Activated CD8-positive, alpha-beta memory T cell treated with anti-CD3 and anti-CD28 coated beads, Interleukin-2, amount 10 ng/mL, durations not matched to agents 7 days and 5 days (primary cell): Measurements from ENCODE around the gene METTL16. TPM values are rescaled to one million over a fixed set of nuclear protein-coding genes. Genes with fewer than 3 reads are reported as not detected.

ENCODE experiments used
- ATAC-seq: fragments of 150-1000 bp; cut with Tn5 transposase; one replicate; pipeline ENCODE4 v1.10.0; 2021; ENCODE audit warnings: moderate library complexity
- CTCF ChIA-PET: fragments of 350-600 bp; sonication (Branson Sonifier 250); formaldehyde crosslinking; loops from one replicate; lab custom pipeline; 2021; ENCODE audit warnings: antibody characterized with exemption; lab: Charles Lee
- DNase-seq: peaks from one replicate; pipeline ENCODE4 v3.0.0-alpha.2; 2020
- H3K27ac Mint-ChIP-seq: one replicate; pipeline ENCODE4 v1.8.0; 2021; ENCODE audit warnings: mild to moderate bottlenecking, mixed read lengths
- H3K27me3 Mint-ChIP-seq: one replicate; pipeline ENCODE4 v1.8.0; 2021; ENCODE audit warnings: mixed read lengths
- H3K36me3 Mint-ChIP-seq: one replicate; pipeline ENCODE4 v1.8.0; 2021; ENCODE audit warnings: mild to moderate bottlenecking, mixed read lengths
- H3K4me1 Mint-ChIP-seq: one replicate; pipeline ENCODE4 v1.8.0; 2021; ENCODE audit warnings: mixed read lengths
- H3K4me3 Mint-ChIP-seq: one replicate; pipeline ENCODE4 v1.8.0; 2021; ENCODE audit warnings: mild to moderate bottlenecking, moderate library complexity, mixed read lengths
- H3K9me3 Mint-ChIP-seq: one replicate; pipeline ENCODE4 v1.8.0; 2022; ENCODE audit warnings: low read depth, mixed read lengths
- total RNA-seq, 2 experiments: library from RNA; stranded (reverse); gene quantifications; one replicate each; pipeline ENCODE4 v1.2.3, GENCODE V29; 2021

Gene METTL16
- total RNA-seq, 2 experiments from 2014 or later: 24.0 to 34.1 TPM

DNA sequence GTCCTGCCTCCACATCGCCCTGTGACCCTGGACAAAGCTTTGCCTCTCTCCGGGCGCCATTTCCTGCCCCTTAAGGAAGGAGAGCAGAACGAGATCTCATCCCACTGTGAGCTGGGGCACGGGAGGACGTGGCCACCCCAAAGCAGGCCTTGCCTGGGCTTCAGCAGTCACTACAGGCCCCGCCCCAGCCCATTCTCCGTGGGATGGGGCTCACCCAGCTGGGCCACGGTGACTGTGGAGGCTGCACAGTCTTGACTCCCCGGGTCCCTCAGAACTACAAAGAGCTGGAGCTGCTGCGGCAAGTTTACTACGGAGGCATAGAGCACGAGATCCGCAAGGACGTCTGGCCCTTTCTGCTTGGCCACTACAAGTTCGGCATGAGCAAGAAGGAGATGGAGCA is 139.0 kb downstream of the METTL16 start:
- no peaks in the 10 kb centered on the region for H3K27me3 Mint-ChIP-seq
- H3K36me3 Mint-ChIP-seq: no peaks in the 10 kb centered on the region
- H3K4me3 Mint-ChIP-seq: no peak overlapping the region
- CTCF ChIA-PET: interaction anchor here (1.0 to 2.1 kb wide), 2 partner anchors 10 to 43 kb away, joined by 4 to 6 read pairs; no protein-coding TSS in a partner anchor
- no peak overlapping the region for H3K27ac Mint-ChIP-seq
- no peaks in the 10 kb centered on the region for H3K9me3 Mint-ChIP-seq
- H3K4me1 Mint-ChIP-seq: no peaks in the 10 kb centered on the region
- DNase-seq: no peak
- ATAC-seq: no peak

DNA sequence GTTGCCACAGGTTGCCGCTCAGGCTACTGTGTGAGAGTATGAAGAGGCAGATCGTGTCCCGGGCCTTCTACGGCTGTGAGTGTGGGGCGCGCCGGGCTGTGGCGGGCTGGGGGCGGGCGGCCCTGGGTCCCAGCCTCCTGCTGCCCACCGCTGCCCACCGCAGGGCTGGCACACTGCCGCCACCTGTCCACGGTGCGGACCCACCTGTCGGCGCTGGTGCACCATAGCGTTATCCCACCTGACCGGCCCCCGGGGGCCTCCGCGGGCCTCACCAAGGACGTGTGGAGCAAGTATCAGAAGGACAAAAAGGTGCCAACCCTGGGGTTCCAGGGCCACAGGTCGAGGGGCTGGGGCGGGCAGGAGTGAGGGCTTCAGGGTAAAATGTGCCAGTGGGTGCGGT is 139.5 kb downstream of the METTL16 start:
- Mint-ChIP-seq H3K27me3 (no peaks in the 10 kb centered on the region), H3K27ac (no peak overlapping the region), H3K36me3 (no peaks in the 10 kb centered on the region), H3K4me1 (no peaks in the 10 kb centered on the region), H3K4me3 (no peak overlapping the region), H3K9me3 (no peaks in the 10 kb centered on the region)
- no peak for DNase-seq
- no peak for ATAC-seq
- CTCF ChIA-PET: no interaction called here

DNA sequence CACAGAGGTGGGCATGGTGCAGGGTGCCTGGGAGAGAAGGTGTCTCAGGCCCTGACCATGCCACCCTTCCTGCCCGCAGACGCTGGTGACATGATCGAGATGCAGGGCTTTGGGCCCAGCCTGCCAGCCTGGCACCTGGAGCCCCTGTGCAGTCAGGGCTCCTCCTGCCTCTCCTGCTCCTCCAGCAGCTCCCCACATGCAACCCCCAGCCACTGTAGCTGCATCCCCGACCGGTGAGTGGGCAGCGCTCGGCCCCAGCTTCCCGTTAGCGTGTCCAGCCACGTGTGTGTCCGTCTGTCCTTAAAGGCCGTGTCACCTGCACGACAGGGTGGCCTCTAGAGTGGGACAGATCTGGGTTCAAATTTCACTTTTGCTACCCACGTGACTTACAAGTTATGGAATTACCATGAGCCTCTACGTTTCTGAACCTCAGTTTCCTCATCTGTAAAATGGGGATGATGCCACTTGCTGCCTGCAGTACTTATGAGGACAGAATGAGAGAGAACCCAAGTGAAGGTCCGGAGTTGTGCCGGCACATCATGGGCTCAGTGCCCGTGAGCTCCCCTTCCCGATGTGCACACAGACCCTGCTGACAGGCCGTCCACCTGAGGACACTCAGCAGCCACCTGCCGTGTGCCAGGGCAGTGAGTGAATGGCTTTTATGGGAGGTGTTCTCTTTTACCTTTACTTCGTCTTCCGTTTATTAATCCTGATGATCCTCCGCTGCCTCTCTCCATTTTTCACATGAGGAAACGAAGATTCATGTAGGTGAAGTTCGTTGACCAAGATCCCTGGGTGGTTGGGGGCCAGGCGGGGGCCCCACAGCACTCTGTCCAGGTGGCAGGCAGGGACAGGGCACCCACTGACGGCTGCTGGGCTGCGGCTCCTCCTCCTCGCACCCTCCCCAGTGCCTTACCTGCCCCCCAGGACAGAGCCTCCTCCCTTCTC is 140.2 kb downstream of the METTL16 start:
- H3K4me3 Mint-ChIP-seq: no peak overlapping the region
- CTCF ChIA-PET: interaction anchor here (0.6 to 2.9 kb wide), 4 partner anchors 11 to 641 kb away, joined by 3 to 15 read pairs (median 4); no protein-coding TSS in a partner anchor
- no peaks in the 10 kb centered on the region for H3K27me3 Mint-ChIP-seq
- ATAC-seq (no peak), DNase-seq (no peak)
- no peak overlapping the region for H3K27ac Mint-ChIP-seq
- no peaks in the 10 kb centered on the region for H3K4me1 Mint-ChIP-seq
- H3K36me3 Mint-ChIP-seq: no peaks in the 10 kb centered on the region
- H3K9me3 Mint-ChIP-seq: no peaks in the 10 kb centered on the region

DNA sequence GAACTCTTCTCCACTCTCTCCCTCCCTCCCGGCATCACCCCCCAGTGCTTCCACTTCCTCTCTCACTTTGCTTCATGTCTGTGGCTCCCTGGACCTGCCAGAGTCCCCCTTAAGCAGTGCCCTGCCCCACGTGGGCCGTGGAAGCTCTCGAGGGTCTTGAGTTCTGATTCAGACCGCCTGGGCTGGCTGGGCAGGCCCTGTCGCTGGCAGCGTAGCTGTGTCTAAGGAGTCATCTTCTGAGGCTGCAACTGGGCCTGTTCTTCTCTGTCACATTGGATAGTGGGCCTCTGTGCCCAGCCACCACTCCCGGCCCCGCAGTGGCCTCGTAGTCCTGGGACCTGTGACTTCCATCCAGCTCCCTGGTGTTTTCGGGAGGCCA is 141.5 kb downstream of the METTL16 start:
- Mint-ChIP-seq H3K9me3 (no peaks in the 10 kb centered on the region), H3K27me3 (no peaks in the 10 kb centered on the region), H3K27ac (no peak overlapping the region), H3K4me1 (no peaks in the 10 kb centered on the region), H3K4me3 (no peak overlapping the region), H3K36me3 (no peaks in the 10 kb centered on the region)
- DNase-seq (no peak), ATAC-seq (no peak)
- CTCF ChIA-PET: interaction anchor here (1.1 to 2.9 kb wide), 3 partner anchors 13 to 46 kb away, joined by 5 to 15 read pairs (median 7); no protein-coding TSS in a partner anchor

DNA sequence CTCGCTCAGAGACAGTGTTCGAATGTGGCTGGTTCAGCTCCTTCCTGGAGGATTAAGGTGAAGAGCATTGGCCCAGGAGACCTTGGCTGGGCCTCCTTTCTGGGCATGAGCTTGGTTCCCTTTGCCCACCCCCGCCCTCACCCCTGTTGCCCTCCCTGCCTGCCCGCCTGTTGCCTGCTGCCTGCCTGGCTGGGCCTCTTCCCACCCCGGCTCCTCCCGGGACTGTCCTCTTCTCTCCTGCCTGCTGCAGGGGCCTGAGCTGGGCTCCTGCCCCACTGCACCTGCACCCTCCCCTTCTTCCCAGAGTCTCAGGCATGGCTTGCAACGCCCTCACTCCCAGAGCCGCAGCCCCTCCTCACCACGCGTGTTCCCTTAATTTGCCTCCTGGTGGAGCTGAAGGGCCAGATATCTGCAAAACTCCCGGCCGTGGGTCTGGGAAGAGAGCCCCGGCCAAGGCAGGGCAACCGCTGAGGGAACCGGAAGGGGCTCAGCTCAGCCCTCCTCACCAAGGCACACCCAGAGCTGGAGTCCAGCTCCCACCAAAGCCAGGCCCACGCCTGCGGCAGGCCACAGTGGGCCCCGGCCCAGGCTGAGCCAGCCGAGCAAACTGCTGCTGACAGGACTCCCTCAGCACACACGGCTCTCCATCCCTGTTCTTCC is 142.0 kb downstream of the METTL16 start:
- CTCF ChIA-PET: interaction anchor here (1.6 to 2.9 kb wide), 2 partner anchors 13 to 47 kb away, joined by 7 to 15 read pairs; no protein-coding TSS in a partner anchor
- no peaks in the 10 kb centered on the region for H3K9me3 Mint-ChIP-seq
- no peak overlapping the region for H3K4me3 Mint-ChIP-seq
- no peaks in the 10 kb centered on the region for H3K36me3 Mint-ChIP-seq
- H3K4me1 Mint-ChIP-seq: no peaks in the 10 kb centered on the region
- H3K27ac Mint-ChIP-seq: no peak overlapping the region
- no peak for DNase-seq
- ATAC-seq: no peak
- H3K27me3 Mint-ChIP-seq: no peaks in the 10 kb centered on the region

DNA sequence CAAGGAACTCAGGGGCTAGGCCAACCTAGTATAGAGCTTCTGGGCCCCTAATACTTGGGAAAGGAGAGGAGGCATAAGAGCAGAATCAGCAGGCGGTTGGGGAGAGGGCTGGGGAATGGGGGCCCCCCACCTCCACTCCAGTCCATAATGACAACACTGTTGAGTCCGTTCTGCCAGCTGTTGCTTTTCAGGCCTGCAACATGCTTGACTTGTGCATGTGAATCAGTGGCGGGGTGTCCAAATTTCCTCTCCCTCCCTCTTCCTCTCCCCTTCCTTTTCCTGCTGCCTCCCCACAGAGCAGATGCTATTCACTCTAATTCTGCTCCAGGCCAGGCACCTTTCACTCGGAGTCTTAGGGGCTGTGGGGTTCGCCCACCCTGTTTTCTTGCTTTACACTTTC is 142.6 kb downstream of the METTL16 start:
- no peak overlapping the region for H3K27ac Mint-ChIP-seq
- H3K36me3 Mint-ChIP-seq: no peaks in the 10 kb centered on the region
- DNase-seq: no peak
- no peak for ATAC-seq
- H3K27me3 Mint-ChIP-seq: no peaks in the 10 kb centered on the region
- no peaks in the 10 kb centered on the region for H3K4me1 Mint-ChIP-seq
- H3K4me3 Mint-ChIP-seq: no peak overlapping the region
- CTCF ChIA-PET: interaction anchor here (1.6 to 2.9 kb wide), 2 partner anchors 14 to 47 kb away, joined by 7 to 15 read pairs; no protein-coding TSS in a partner anchor
- H3K9me3 Mint-ChIP-seq: no peaks in the 10 kb centered on the region

DNA sequence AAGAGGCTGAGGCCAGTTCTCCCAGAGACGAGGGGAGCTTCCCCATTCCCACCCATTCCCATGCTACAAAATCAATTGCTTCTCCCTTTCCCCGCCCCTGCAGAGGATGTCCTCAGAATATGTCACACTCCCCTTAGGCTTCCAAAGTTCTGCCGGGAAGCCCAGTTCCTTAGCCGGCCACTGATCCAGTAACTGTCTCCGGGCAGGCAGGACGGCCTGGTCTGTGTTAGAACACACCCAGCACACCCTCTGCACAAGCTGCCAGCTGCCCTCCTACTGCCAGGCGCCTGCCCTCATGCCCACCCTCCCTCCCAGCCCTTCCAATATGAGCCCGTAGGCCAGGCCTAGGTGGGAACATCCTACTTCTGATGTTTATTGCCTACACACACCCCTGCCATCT is 143.3 kb downstream of the METTL16 start:
- H3K27ac Mint-ChIP-seq: no peak overlapping the region
- ATAC-seq (no peak), DNase-seq (no peak)
- CTCF ChIA-PET: interaction anchor here (1.6 to 2.9 kb wide), 2 partner anchors 14 to 48 kb away, joined by 7 to 15 read pairs; no protein-coding TSS in a partner anchor
- H3K27me3 Mint-ChIP-seq: no peaks in the 10 kb centered on the region
- H3K4me3 Mint-ChIP-seq: no peak overlapping the region
- H3K4me1 Mint-ChIP-seq: no peaks in the 10 kb centered on the region
- H3K9me3 Mint-ChIP-seq: no peaks in the 10 kb centered on the region
- no peaks in the 10 kb centered on the region for H3K36me3 Mint-ChIP-seq

DNA sequence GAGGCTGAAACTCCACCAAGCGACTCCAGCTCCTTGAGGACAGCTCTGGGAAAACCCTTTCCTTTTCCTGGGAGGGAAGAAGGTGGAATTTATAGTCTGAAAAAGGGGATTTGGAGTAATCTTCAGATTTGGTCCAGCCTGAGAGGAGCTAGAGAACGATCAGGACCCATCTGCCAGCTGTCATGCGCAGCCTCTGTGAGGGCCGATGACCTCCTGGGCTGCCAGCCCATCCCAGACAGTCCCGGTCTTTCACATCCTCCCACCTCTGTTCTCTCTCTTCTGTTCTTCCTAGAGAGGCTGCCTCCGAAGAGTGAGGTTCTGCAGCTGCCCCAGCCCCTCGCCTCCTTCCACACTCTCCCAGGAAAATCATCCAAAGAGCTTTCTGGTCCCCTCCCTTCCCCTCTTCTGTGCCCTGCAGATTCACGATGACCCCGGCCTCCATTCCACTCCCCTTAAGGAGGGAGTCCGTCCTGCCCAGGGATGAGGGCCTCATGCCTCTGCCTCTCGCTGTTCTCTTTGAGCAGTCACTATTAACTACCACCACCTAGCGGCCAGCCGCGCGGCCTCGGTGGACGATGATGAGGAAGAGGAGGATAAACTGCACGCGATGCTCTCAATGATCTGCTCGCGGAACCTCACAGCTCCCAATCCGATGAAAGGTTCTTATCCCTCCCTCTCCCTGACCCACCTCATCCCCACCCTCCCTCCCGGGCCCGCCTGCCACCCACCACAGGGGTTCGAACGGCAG is 144.8 kb downstream of the METTL16 start:
- Mint-ChIP-seq H3K36me3 (peaks cover 2% of the 10 kb centered on the region), H3K4me3 (no peak overlapping the region), H3K9me3 (no peaks in the 10 kb centered on the region), H3K4me1 (no peaks in the 10 kb centered on the region), H3K27me3 (no peaks in the 10 kb centered on the region), H3K27ac (no peak overlapping the region)
- ATAC-seq (no peak), DNase-seq (no peak)
- CTCF ChIA-PET: interaction anchor here (1.0 to 1.2 kb wide), 2 partner anchors 14 to 49 kb away, joined by 3 to 4 read pairs; no protein-coding TSS in a partner anchor

Other genes with a start within 250 kb of the METTL16 start
- 10 to 100 TPM; 46.7 to 60.9 TPM for gene SMG6, start 208.1 kb downstream of the METTL16 start, total RNA-seq
- gene SRR, start 207.9 kb downstream of the METTL16 start, total RNA-seq: 10 to 100 TPM; 18.6 to 18.8 TPM
- 10 to 100 TPM; 33.2 to 45.7 TPM for gene TSR1, start 175.4 kb downstream of the METTL16 start, total RNA-seq
- gene SGSM2, start 174.4 kb downstream of the METTL16 start, total RNA-seq: 10 to 100 TPM; 46.4 to 57.0 TPM
- 10 to 100 TPM; 26.0 to 31.9 TPM for gene MNT, start 110.8 kb downstream of the METTL16 start, total RNA-seq
- 100 to 1,000 TPM; 170 to 175 TPM for gene PAFAH1B1, start 81.8 kb upstream of the METTL16 start, total RNA-seq
- gene CLUH, start 199.9 kb upstream of the METTL16 start, total RNA-seq: 10 to 100 TPM; 65.0 to 81.1 TPM
- gene CCDC92B, start 237.8 kb upstream of the METTL16 start, total RNA-seq: under 1 TPM in 1 of 2 experiments, not detected in 1; 0.12 TPM